Esophagus squamous epithelium (tissue), 5 donors: Measurements from ENCODE around the gene SMIM36. TPM values are rescaled to one million over a fixed set of nuclear protein-coding genes. Genes with fewer than 3 reads are reported as not detected.

Experiments
- DNase-seq: peaks from one replicate; lab custom pipeline; 2025; lab: John Stamatoyannopoulos, UW
- H3K27ac ChIP-seq, 4 donors: fragments of 200-600 bp; sonication (generic); one replicate each; pipeline ENCODE4 v1.5.1; 2016 to 2019; ENCODE audit warnings: mild to moderate bottlenecking in 1 of 4
- H3K27me3 ChIP-seq, 4 donors: fragments of 200-600 bp; sonication (generic); 1 replicate in 3 of 4; 2 replicates in 1 of 4; pipeline versions ENCODE4 v1.5.1 to v1.6.0; 2017 to 2021; ENCODE audit warnings: antibody characterized with exemption in 1 of 4
- H3K36me3 ChIP-seq, 3 donors: fragments of 200-600 bp; sonication (generic); one replicate each; pipeline ENCODE4 v1.5.1; 2016 to 2019
- H3K4me1 ChIP-seq, 3 donors: fragments of 200-600 bp; sonication (generic); one replicate each; pipeline ENCODE4 v1.5.1; 2017 to 2019
- H3K4me3 ChIP-seq, 4 donors: fragments of 200-600 bp; sonication (generic); 1 replicate in 3 of 4; 2 replicates in 1 of 4; pipeline ENCODE4 v1.5.1; 2016 to 2019; ENCODE audit warnings: mild to moderate bottlenecking in 2 of 4, moderate library complexity in 1 of 4
- H3K9me3 ChIP-seq, 3 donors: fragments of 200-600 bp; sonication (generic); one replicate each; pipeline ENCODE4 v1.5.1; 2016 to 2019
- POLR2A ChIP-seq, 4 donors: fragments of 450-650 bp; IDR thresholded peaks; one replicate each; pipeline ENCODE4 v1.6.1; 2017; ENCODE audit warnings: antibody characterized with exemption in 4 of 4, mild to moderate bottlenecking in 4 of 4, moderate library complexity in 3 of 4
- WGBS, 2 donors: methylation state at CpG; one replicate each; pipeline ENCODE4 v1.1.5; 2018; 5-methylcytosine and 5-hydroxymethylcytosine counted together
- intact Hi-C: fragments of 100-400 bp; cut with DNase I; formaldehyde crosslinking; loops from one replicate; pipeline ENCODE4 v1.15.0; 2022
- total RNA-seq, 4 donors: library from RNA; depleted of rRNA; stranded (reverse); fragments of >200 nt; gene quantifications; one replicate each; pipeline ENCODE4 v1.1.0, GENCODE V29; 2016
- TF ChIP-seq, protein P1 (sequence below), 6 experiments: fragments of 450-650 bp in 4 of 6; fragments of 200-600 bp in 2 of 6; sonication (generic) in 2 of 6; IDR thresholded peaks; one replicate each; pipeline ENCODE4 v1.5.1; 2016 to 2019; ENCODE audit warnings: antibody characterized with exemption in 6 of 6, mild to moderate bottlenecking in 4 of 6, moderate library complexity in 4 of 6
- donor health status: DM: yes; HTN: yes; CAD: no.

Gene SMIM36
- total RNA-seq, 4 donors from 2014 or later = not detected

GRCh38 chr17:55500103-55500502 lies 11.1 kb downstream of the SMIM36 start:
- Histone ChIP-seq H3K27ac (no peak overlapping the region), H3K27me3 (no peaks in the 10 kb centered on the region), H3K4me3 (no peak overlapping the region), H3K4me1 (peaks cover 2 to 10% (median 4%) of the 10 kb centered on the region in 3 donors), H3K9me3 (no peaks in the 10 kb centered on the region), H3K36me3 (no peaks in the 10 kb centered on the region)
- TF ChIP-seq, protein P1, sequence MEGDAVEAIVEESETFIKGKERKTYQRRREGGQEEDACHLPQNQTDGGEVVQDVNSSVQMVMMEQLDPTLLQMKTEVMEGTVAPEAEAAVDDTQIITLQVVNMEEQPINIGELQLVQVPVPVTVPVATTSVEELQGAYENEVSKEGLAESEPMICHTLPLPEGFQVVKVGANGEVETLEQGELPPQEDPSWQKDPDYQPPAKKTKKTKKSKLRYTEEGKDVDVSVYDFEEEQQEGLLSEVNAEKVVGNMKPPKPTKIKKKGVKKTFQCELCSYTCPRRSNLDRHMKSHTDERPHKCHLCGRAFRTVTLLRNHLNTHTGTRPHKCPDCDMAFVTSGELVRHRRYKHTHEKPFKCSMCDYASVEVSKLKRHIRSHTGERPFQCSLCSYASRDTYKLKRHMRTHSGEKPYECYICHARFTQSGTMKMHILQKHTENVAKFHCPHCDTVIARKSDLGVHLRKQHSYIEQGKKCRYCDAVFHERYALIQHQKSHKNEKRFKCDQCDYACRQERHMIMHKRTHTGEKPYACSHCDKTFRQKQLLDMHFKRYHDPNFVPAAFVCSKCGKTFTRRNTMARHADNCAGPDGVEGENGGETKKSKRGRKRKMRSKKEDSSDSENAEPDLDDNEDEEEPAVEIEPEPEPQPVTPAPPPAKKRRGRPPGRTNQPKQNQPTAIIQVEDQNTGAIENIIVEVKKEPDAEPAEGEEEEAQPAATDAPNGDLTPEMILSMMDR (IDR thresholded peaks at IDR 0.05) = no peak
- TF ChIP-seq POLR2A (IDR thresholded peaks at IDR 0.05) = no peak
- 79 to 89% methylated on average over 3 of the region's 3 CpGs for WGBS, 2 donors
- intact Hi-C loops = no loop called here
- no peak for DNase-seq

- TF ChIP-seq POLR2A (IDR thresholded peaks at IDR 0.05) = no peak
- TF ChIP-seq, protein P1 (IDR thresholded peaks at IDR 0.05) = no peak
- Histone ChIP-seq H3K4me1 (peaks cover 2 to 17% (median 4%) of the 10 kb centered on the region in 3 donors), H3K27ac (peak overlapping the region in 2 of 4 donors; percentile 5 to 30), H3K36me3 (no peaks in the 10 kb centered on the region), H3K9me3 (no peaks in the 10 kb centered on the region), H3K4me3 (no peak overlapping the region), H3K27me3 (no peaks in the 10 kb centered on the region)
- no peak for DNase-seq
- intact Hi-C loops = no loop called here
- WGBS, 2 donors = 39 to 64% methylated on average over 7 to 8 of the region's 8 CpGs
These were observed 15.0 kb downstream of the SMIM36 start for GRCh38 chr17:55496094-55496881.

DNA sequence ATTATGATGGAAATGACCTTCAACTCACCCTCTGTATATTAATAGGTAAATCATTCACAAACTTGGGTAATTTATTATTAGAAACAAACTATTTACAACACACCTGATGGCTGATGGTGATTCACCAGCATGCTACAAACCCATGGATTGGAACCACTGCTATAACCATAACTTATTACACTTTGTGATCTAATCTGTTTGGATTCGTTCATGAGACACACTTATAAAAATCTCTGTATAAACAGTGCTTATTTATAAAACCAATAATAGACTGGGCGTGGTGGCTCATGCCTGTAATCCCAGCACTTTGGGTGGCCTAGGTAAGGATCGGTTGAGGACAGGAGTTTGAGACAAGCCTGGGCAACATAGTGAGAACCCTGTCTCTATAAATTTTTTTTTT lies 16.0 kb downstream of the SMIM36 start:
- DNase-seq = no peak
- Histone ChIP-seq H3K27ac (no peak overlapping the region), H3K36me3 (no peaks in the 10 kb centered on the region), H3K9me3 (no peaks in the 10 kb centered on the region), H3K4me1 (peaks cover 2 to 17% (median 4%) of the 10 kb centered on the region in 3 donors), H3K4me3 (no peak overlapping the region), H3K27me3 (no peaks in the 10 kb centered on the region)
- intact Hi-C loops = no loop called here
- 35 to 41% methylated on average over 3 of the region's 3 CpGs for WGBS, 2 donors
- TF ChIP-seq, protein P1 (IDR thresholded peaks at IDR 0.05) = no peak
- no peak for TF ChIP-seq POLR2A (IDR thresholded peaks at IDR 0.05)

GRCh38 chr17:55492781-55493341 lies 18.4 kb downstream of the SMIM36 start:
- DNase-seq = no peak
- H3K27me3 ChIP-seq = no peaks in the 10 kb centered on the region
- H3K4me3 ChIP-seq = no peak overlapping the region
- peaks cover 2 to 23% (median 4%) of the 10 kb centered on the region in 3 donors for H3K4me1 ChIP-seq
- TF ChIP-seq, protein P1 (IDR thresholded peaks at IDR 0.05) = no peak
- no peak for TF ChIP-seq POLR2A (IDR thresholded peaks at IDR 0.05)
- no peak overlapping the region for H3K27ac ChIP-seq
- intact Hi-C loops = no loop called here
- H3K36me3 ChIP-seq = no peaks in the 10 kb centered on the region
- WGBS, 2 donors = 30 to 68% methylated on average over 6 to 7 of the region's 7 CpGs
- H3K9me3 ChIP-seq = no peaks in the 10 kb centered on the region

GRCh38 chr17:55490376-55490775 lies 20.9 kb downstream of the SMIM36 start:
- H3K4me1 ChIP-seq = peaks cover 0 to 18% (median 0%) of the 10 kb centered on the region in 3 donors
- no peak for DNase-seq
- H3K4me3 ChIP-seq = no peak overlapping the region
- intact Hi-C loops = no loop called here
- H3K36me3 ChIP-seq = no peaks in the 10 kb centered on the region
- no peak overlapping the region for H3K27ac ChIP-seq
- H3K9me3 ChIP-seq = no peaks in the 10 kb centered on the region
- 62 to 68% methylated on average over 4 of the region's 4 CpGs for WGBS, 2 donors
- H3K27me3 ChIP-seq = no peaks in the 10 kb centered on the region
- no peak for TF ChIP-seq POLR2A (IDR thresholded peaks at IDR 0.05)
- TF ChIP-seq, protein P1 (IDR thresholded peaks at IDR 0.05) = no peak
